GM12878 (cell line): ENCODE data around the gene PPP1R7.

Experiments
- NR2C2 ChIP-seq: IDR thresholded peaks from 2 replicates; pipeline ENCODE4 v1.6.1; 2011; ENCODE audit warnings: borderline replicate concordance, low read depth; ENCODE audit not compliant: control insufficient read depth, insufficient read length
- POLR2AphosphoS5 ChIP-seq: IDR thresholded peaks from 2 replicates; pipeline ENCODE4 v1.6.1; 2011; ENCODE audit warnings: mild to moderate bottlenecking, low read length, inconsistent platforms
- SREBF1 ChIP-seq: IDR thresholded peaks from 2 replicates; pipeline ENCODE4 v1.6.1; 2012; ENCODE audit warnings: mild to moderate bottlenecking, low read length

- TF ChIP-seq SREBF1 = no peak
- TF ChIP-seq NR2C2 = no peak
- no peak for TF ChIP-seq POLR2AphosphoS5
Observed at GRCh38 chr2:241156971-241157441, 6.7 kb downstream of the PPP1R7 start.
